ENCODE results near the gene C1QL4. TPM values are rescaled to one million over a fixed set of nuclear protein-coding genes. Genes with fewer than 3 reads are reported as not detected.

C1QL4 gene
- polyA plus RNA-seq, 3 donors, result not detected

DNA sequence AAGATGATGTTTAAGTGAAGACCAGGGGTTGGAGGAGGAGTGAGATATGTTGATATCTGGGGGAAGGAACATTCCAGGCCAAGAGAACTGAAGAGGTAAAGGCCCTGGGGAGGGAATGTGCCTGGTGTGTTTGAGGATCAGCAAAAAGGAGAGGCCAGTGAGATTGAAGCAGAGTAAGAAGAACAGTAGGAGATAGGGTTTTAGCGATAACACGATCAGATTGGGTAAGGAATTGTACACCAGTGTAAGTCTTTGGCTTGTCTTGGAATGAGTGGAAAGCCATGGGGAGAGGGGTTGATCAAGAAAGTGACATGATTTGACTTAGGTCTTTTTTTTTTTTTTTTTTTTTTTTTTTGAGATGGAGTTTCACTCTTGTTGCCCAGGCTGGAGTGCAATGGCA, 9.1 kb downstream of the C1QL4 start:
- peaks cover 10 to 14% of the 10 kb centered on the region in 2 donors for H3K4me1 ChIP-seq (ENCODE audit: control insufficient read depth in 1 of 2, insufficient read depth in 2 of 2, low read length in 2 of 2)
- Mint-ChIP-seq H3K27ac (no peak overlapping the region), H3K27me3 (ENCODE audit: low read depth in 3 of 3) (peaks cover 14 to 23% (median 20%) of the 10 kb centered on the region in 3 donors), H3K4me1 (peaks cover 22% of the 10 kb centered on the region), H3K4me3 (no peak overlapping the region), H3K36me3 (peaks cover 50 to 79% of the 10 kb centered on the region in 2 donors), H3K9me3 (peaks cover 0 to 4% (median 0%) of the 10 kb centered on the region in 7 donors)
- TF ChIP-seq, protein P1, sequence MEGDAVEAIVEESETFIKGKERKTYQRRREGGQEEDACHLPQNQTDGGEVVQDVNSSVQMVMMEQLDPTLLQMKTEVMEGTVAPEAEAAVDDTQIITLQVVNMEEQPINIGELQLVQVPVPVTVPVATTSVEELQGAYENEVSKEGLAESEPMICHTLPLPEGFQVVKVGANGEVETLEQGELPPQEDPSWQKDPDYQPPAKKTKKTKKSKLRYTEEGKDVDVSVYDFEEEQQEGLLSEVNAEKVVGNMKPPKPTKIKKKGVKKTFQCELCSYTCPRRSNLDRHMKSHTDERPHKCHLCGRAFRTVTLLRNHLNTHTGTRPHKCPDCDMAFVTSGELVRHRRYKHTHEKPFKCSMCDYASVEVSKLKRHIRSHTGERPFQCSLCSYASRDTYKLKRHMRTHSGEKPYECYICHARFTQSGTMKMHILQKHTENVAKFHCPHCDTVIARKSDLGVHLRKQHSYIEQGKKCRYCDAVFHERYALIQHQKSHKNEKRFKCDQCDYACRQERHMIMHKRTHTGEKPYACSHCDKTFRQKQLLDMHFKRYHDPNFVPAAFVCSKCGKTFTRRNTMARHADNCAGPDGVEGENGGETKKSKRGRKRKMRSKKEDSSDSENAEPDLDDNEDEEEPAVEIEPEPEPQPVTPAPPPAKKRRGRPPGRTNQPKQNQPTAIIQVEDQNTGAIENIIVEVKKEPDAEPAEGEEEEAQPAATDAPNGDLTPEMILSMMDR (IDR thresholded peaks at IDR 0.05), result no peak
- no peaks in the 10 kb centered on the region for H4K20me1 ChIP-seq (ENCODE audit: insufficient read depth, low read length)
- H3K9me3 ChIP-seq (replicated peaks in 1 of 2; ENCODE audit: control insufficient read depth in 1 of 2, insufficient read depth in 1 of 2, low read length in 2 of 2), result no peaks in the 10 kb centered on the region
- peaks cover 22 to 59% of the 10 kb centered on the region in 2 donors for H3K36me3 ChIP-seq (replicated peaks in 1 of 2; ENCODE audit: control insufficient read depth in 1 of 2, insufficient read depth in 2 of 2, low read length in 2 of 2)
- H3K4me3 ChIP-seq (replicated peaks in 1 of 3; ENCODE audit: low read depth in 2 of 3, low read length in 3 of 3), result no peak overlapping the region
- H3K9ac ChIP-seq (ENCODE audit: insufficient read depth, low read length, poor library complexity, severe bottlenecking), result no peak overlapping the region
- DNase-seq, result no peak
- H3K79me2 ChIP-seq (ENCODE audit: insufficient read depth, low read length), result peaks cover 19% of the 10 kb centered on the region
- H3K4me2 ChIP-seq (replicated peaks; ENCODE audit: extremely low read depth, low read length, poor library complexity, severe bottlenecking), result no peak overlapping the region
- no peak overlapping the region for H2AFZ ChIP-seq (ENCODE audit: insufficient read depth, low read depth, low read length, poor library complexity, severe bottlenecking)
- intact Hi-C loops (cut with micrococcal nuclease), result no loop called here
- peaks cover 7 to 10% of the 10 kb centered on the region in 2 donors for H3K27me3 ChIP-seq (ENCODE audit: control insufficient read depth in 2 of 2, insufficient read depth in 2 of 2, low read length in 2 of 2)
- no peak overlapping the region for H3K27ac ChIP-seq (ENCODE audit: low read depth in 1 of 2, low read length in 2 of 2)
- WGBS (ENCODE audit: insufficient coverage), result no CpG with 5 or more reads among the region's 2 CpGs

- no peak for DNase-seq
- Histone ChIP-seq H3K27me3 (ENCODE audit: control insufficient read depth in 2 of 2, insufficient read depth in 2 of 2, low read length in 2 of 2) (peaks cover 3 to 5% of the 10 kb centered on the region in 2 donors), H3K9me3 (replicated peaks in 1 of 2; ENCODE audit: control insufficient read depth in 1 of 2, insufficient read depth in 1 of 2, low read length in 2 of 2) (no peaks in the 10 kb centered on the region), H4K20me1 (ENCODE audit: insufficient read depth, low read length) (no peaks in the 10 kb centered on the region), H3K9ac (ENCODE audit: insufficient read depth, low read length, poor library complexity, severe bottlenecking) (no peak overlapping the region), H3K79me2 (ENCODE audit: insufficient read depth, low read length) (peaks cover 19% of the 10 kb centered on the region), H3K27ac (ENCODE audit: low read depth in 1 of 2, low read length in 2 of 2) (no peak overlapping the region), H2AFZ (ENCODE audit: insufficient read depth, low read depth, low read length, poor library complexity, severe bottlenecking) (no peak overlapping the region), H3K4me2 (replicated peaks; ENCODE audit: extremely low read depth, low read length, poor library complexity, severe bottlenecking) (no peak overlapping the region), H3K36me3 (replicated peaks in 1 of 2; ENCODE audit: control insufficient read depth in 1 of 2, insufficient read depth in 2 of 2, low read length in 2 of 2) (peaks cover 22 to 59% of the 10 kb centered on the region in 2 donors), H3K4me1 (ENCODE audit: control insufficient read depth in 1 of 2, insufficient read depth in 2 of 2, low read length in 2 of 2) (peaks cover 11 to 13% of the 10 kb centered on the region in 2 donors), H3K4me3 (replicated peaks in 1 of 3; ENCODE audit: low read depth in 2 of 3, low read length in 3 of 3) (no peak overlapping the region)
- H3K9me3 Mint-ChIP-seq, result peaks cover 0 to 2% (median 0%) of the 10 kb centered on the region in 7 donors
- peaks cover 20% of the 10 kb centered on the region for H3K4me1 Mint-ChIP-seq
- intact Hi-C loops (cut with micrococcal nuclease), result no loop called here
- H3K36me3 Mint-ChIP-seq, result peaks cover 50 to 76% of the 10 kb centered on the region in 2 donors
- TF ChIP-seq, protein P1 (IDR thresholded peaks at IDR 0.05), result no peak
- no peak overlapping the region for H3K4me3 Mint-ChIP-seq
- peaks cover 9 to 18% (median 14%) of the 10 kb centered on the region in 3 donors for H3K27me3 Mint-ChIP-seq (ENCODE audit: low read depth in 3 of 3)
- no peak overlapping the region for H3K27ac Mint-ChIP-seq
These were observed 9.6 kb downstream of the C1QL4 start for GRCh38 chr12:49327368-49327767.

Measured in CD14-positive monocyte (primary cell).